Esophagus (tissue), 2 donors: ENCODE measurements around the gene FAM120A. TPM values are rescaled to one million over a fixed set of nuclear protein-coding genes. Genes with fewer than 3 reads are reported as not detected.
A peak's percentile ranks its signal among the peaks of the same experiment; 100 is the strongest.

Experiments used
- H3K27ac ChIP-seq, 2 donors: one replicate each; pipeline ENCODE4 v1.5.1; 2013; ENCODE audit warnings: low read depth in 2 of 2, mild to moderate bottlenecking in 2 of 2, inconsistent platforms in 1 of 2, low read length in 1 of 2, moderate library complexity in 1 of 2
- H3K27me3 ChIP-seq, 2 donors: one replicate each; pipeline ENCODE4 v1.6.1; 2013; ENCODE audit warnings: low read length in 2 of 2, control low read depth in 1 of 2, mild to moderate bottlenecking in 1 of 2; ENCODE audit not compliant: insufficient read depth in 2 of 2, control insufficient read depth in 1 of 2
- H3K36me3 ChIP-seq, 2 donors: one replicate each; pipeline ENCODE4 v1.6.1; 2013; ENCODE audit warnings: low read length in 1 of 2; ENCODE audit not compliant: control insufficient read depth in 2 of 2, insufficient read depth in 2 of 2
- H3K4me1 ChIP-seq, 2 donors: one replicate each; pipeline ENCODE4 v1.6.1; 2013; ENCODE audit warnings: low read length in 1 of 2; ENCODE audit not compliant: control insufficient read depth in 2 of 2, insufficient read depth in 2 of 2
- H3K4me3 ChIP-seq, 2 donors: one replicate each; pipeline ENCODE4 v1.5.1; 2013; ENCODE audit warnings: low read length in 2 of 2, mild to moderate bottlenecking in 2 of 2, low read depth in 1 of 2, moderate library complexity in 1 of 2
- H3K9me3 ChIP-seq, 2 donors: one replicate each; pipeline ENCODE4 v1.6.1; 2013; ENCODE audit warnings: mild to moderate bottlenecking in 2 of 2, low read depth in 1 of 2, low read length in 1 of 2, moderate library complexity in 1 of 2; ENCODE audit not compliant: control insufficient read depth in 2 of 2, insufficient read depth in 1 of 2
- WGBS, 2 donors: extraction: QIAGEN DNeasy Blood & Tissue Kit; methylation state at CpG; one replicate each; pipeline ENCODE4 v1.1.7; 2013; 5-methylcytosine and 5-hydroxymethylcytosine counted together
- polyA plus RNA-seq, 2 donors: library from polyadenylated mRNA; stranded (reverse); fragments of 200-250 nt; gene quantifications; one replicate each; pipeline ENCODE4 v1.2.3, GENCODE V29; 2013
- donor health status: healthy with polysubstance abuse.
- donor health status: Bipolar disorder and iron deficiency.

The FAM120A gene
- polyA plus RNA-seq, 2 donors, result 31.3 to 32.1 TPM

GRCh38 chr9:93446073-93446472, 5.4 kb upstream of the FAM120A start:
- H3K27ac ChIP-seq, result no peak overlapping the region
- H3K4me3 ChIP-seq, result no peak overlapping the region
- H3K9me3 ChIP-seq, result no peaks in the 10 kb centered on the region
- peaks cover 10 to 14% of the 10 kb centered on the region in 2 donors for H3K36me3 ChIP-seq
- no peaks in the 10 kb centered on the region for H3K27me3 ChIP-seq
- WGBS, 2 donors, result 80 to 86% methylated on average over 3 of the region's 3 CpGs
- peaks cover 0 to 2% of the 10 kb centered on the region in 2 donors for H3K4me1 ChIP-seq

GRCh38 chr9:93447655-93448054, 3.8 kb upstream of the FAM120A start:
- no peak overlapping the region for H3K4me3 ChIP-seq
- peaks cover 0 to 2% of the 10 kb centered on the region in 2 donors for H3K4me1 ChIP-seq
- peaks cover 10 to 14% of the 10 kb centered on the region in 2 donors for H3K36me3 ChIP-seq
- no peaks in the 10 kb centered on the region for H3K27me3 ChIP-seq
- WGBS, 2 donors, result 86 to 96% methylated on average over 4 of the region's 4 CpGs
- H3K27ac ChIP-seq, result no peak overlapping the region
- H3K9me3 ChIP-seq, result no peaks in the 10 kb centered on the region

GRCh38 chr9:93451849-93452709, 594 bp downstream of the FAM120A start:
- Histone ChIP-seq H3K27me3 (no peaks in the 10 kb centered on the region), H3K27ac (peak overlapping the region; percentile 94 to 100), H3K36me3 (peaks cover 7 to 10% of the 10 kb centered on the region in 2 donors), H3K4me1 (peaks cover 0 to 2% of the 10 kb centered on the region in 2 donors), H3K4me3 (peak overlapping the region; percentile 85), H3K9me3 (no peaks in the 10 kb centered on the region)
- WGBS, 2 donors, result 0% methylated on average over 63 to 92 of the region's 92 CpGs

GRCh38 chr9:93452710-93453046, 1.2 kb downstream of the FAM120A start:
- whole genome bisulfite sequencing, 2 donors, result 0 to 1% methylated on average over 10 of the region's 10 CpGs
- peaks cover 0 to 2% of the 10 kb centered on the region in 2 donors for H3K4me1 ChIP-seq

GRCh38 chr9:93453047-93453914, 1.8 kb downstream of the FAM120A start, which contains the start of gene FAM120AOS:
FAM120AOS (minus strand) TSS chr9:93453581; CDS start chr9:93452709, 872 bp downstream.
- WGBS, 2 donors, result 0% methylated on average over 34 of the region's 34 CpGs
- Histone ChIP-seq H3K9me3 (no peaks in the 10 kb centered on the region), H3K36me3 (peaks cover under 1 to 2% of the 10 kb centered on the region in 2 donors), H3K4me1 (peaks cover 0 to 4% of the 10 kb centered on the region in 2 donors), H3K27ac (peak within 1 kb of the TSS; percentile 94 to 100), H3K4me3 (peak within 1 kb of the TSS; percentile 85), H3K27me3 (no peaks in the 10 kb centered on the region)

More at GRCh38 chr9:93452710-93453046, 1.2 kb downstream of the FAM120A start:
- Histone ChIP-seq H3K27me3 (no peaks in the 10 kb centered on the region), H3K36me3 (peaks cover 3 to 8% of the 10 kb centered on the region in 2 donors), H3K4me3 (peak overlapping the region; percentile 85), H3K27ac (peak overlapping the region; percentile 94 to 100), H3K9me3 (no peaks in the 10 kb centered on the region)

- no peaks in the 10 kb centered on the region for H3K36me3 ChIP-seq
- no peak overlapping the region for H3K4me3 ChIP-seq
- peaks cover 0 to 2% of the 10 kb centered on the region in 2 donors for H3K4me1 ChIP-seq
- WGBS, 2 donors, result 84 to 95% methylated on average over 1 of the region's 1 CpG
- H3K27me3 ChIP-seq, result no peaks in the 10 kb centered on the region
- no peak overlapping the region for H3K27ac ChIP-seq
- H3K9me3 ChIP-seq, result no peaks in the 10 kb centered on the region
These were observed 4.5 kb downstream of the FAM120A start for GRCh38 chr9:93456022-93456421.

- Histone ChIP-seq H3K4me3 (no peak overlapping the region), H3K27ac (no peak overlapping the region), H3K4me1 (peaks cover 0 to 2% of the 10 kb centered on the region in 2 donors)
These were observed 5.0 kb downstream of the FAM120A start for GRCh38 chr9:93456504-93456903.

GRCh38 chr9:93457006-93457405, 5.5 kb downstream of the FAM120A start:
- Histone ChIP-seq H3K9me3 (no peaks in the 10 kb centered on the region), H3K4me1 (peaks cover 0 to 2% of the 10 kb centered on the region in 2 donors), H3K4me3 (no peak overlapping the region), H3K36me3 (no peaks in the 10 kb centered on the region), H3K27ac (no peak overlapping the region), H3K27me3 (no peaks in the 10 kb centered on the region)
- WGBS, 2 donors, result 71 to 81% methylated on average over 1 of the region's 1 CpG

More at GRCh38 chr9:93456504-93456903, 5.0 kb downstream of the FAM120A start:
- Histone ChIP-seq H3K27me3 (no peaks in the 10 kb centered on the region), H3K36me3 (no peaks in the 10 kb centered on the region), H3K9me3 (no peaks in the 10 kb centered on the region)
- WGBS, 2 donors, result 35 to 51% methylated on average over 2 of the region's 2 CpGs

GRCh38 chr9:93458712-93459111, 7.2 kb downstream of the FAM120A start:
- H3K27ac ChIP-seq, result no peak overlapping the region
- WGBS, 2 donors, result 73 to 82% methylated on average over 4 of the region's 4 CpGs
- no peaks in the 10 kb centered on the region for H3K9me3 ChIP-seq
- H3K4me3 ChIP-seq, result no peak overlapping the region
- H3K4me1 ChIP-seq, result peaks cover 0 to 2% of the 10 kb centered on the region in 2 donors
- H3K36me3 ChIP-seq, result no peaks in the 10 kb centered on the region
- H3K27me3 ChIP-seq, result no peaks in the 10 kb centered on the region
